ENCODE results near the gene ARV1. TPM values are rescaled to one million over a fixed set of nuclear protein-coding genes. Genes with fewer than 3 reads are reported as not detected.
"Not testable (repeated sequence)": the region's sequence is repeated elsewhere in the genome, so short reads cannot be mapped to it uniquely, and the experiment has no call there.

ARV1 gene
- total RNA-seq, 1 experiment from 2014 or later: 17.1 TPM

- Mint-ChIP-seq H3K9me3 (ENCODE audit: low read depth, unreplicated experiment) (peaks cover 10% of the 10 kb centered on the region), H3K4me3 (ENCODE audit: low read depth, unreplicated experiment) (no peak overlapping the region), H3K36me3 (ENCODE audit: insufficient read depth, unreplicated experiment) (peaks cover 14% of the 10 kb centered on the region), H3K4me1 (ENCODE audit: low read depth, unreplicated experiment) (no peaks in the 10 kb centered on the region), H3K27me3 (ENCODE audit: unreplicated experiment) (no peaks in the 10 kb centered on the region), H3K27ac (ENCODE audit: unreplicated experiment) (no peak overlapping the region)
- no TSS peak for BruUV-seq (replicated peaks)
- no peak for DNase-seq
- CTCF ChIA-PET: no interaction called here
- no peak for TF ChIP-seq CTCF (IDR thresholded peaks at IDR 0.05; ENCODE audit: unreplicated experiment)
- intact Hi-C loops (cut with micrococcal nuclease; ENCODE audit: unreplicated experiment): no loop called here
Measured at GRCh38 chr1:231000639-231001038, 21.7 kb downstream of the ARV1 start.

- no peak overlapping the region for H3K4me3 Mint-ChIP-seq (ENCODE audit: low read depth, unreplicated experiment)
- TF ChIP-seq CTCF (IDR thresholded peaks at IDR 0.05; ENCODE audit: unreplicated experiment): no peak
- H3K9me3 Mint-ChIP-seq (ENCODE audit: low read depth, unreplicated experiment): peaks cover 10% of the 10 kb centered on the region
- CTCF ChIA-PET: interaction anchor here (0.6 kb wide), 1 partner anchor 535 kb away, joined by 3 read pairs; no protein-coding TSS in a partner anchor
- H3K27ac Mint-ChIP-seq (ENCODE audit: unreplicated experiment): no peak overlapping the region
- H3K36me3 Mint-ChIP-seq (ENCODE audit: insufficient read depth, unreplicated experiment): peaks cover 14% of the 10 kb centered on the region
- no peak for DNase-seq
- intact Hi-C loops (cut with micrococcal nuclease; ENCODE audit: unreplicated experiment): no loop called here
- no TSS peak for BruUV-seq (replicated peaks)
- no peaks in the 10 kb centered on the region for H3K4me1 Mint-ChIP-seq (ENCODE audit: low read depth, unreplicated experiment)
- H3K27me3 Mint-ChIP-seq (ENCODE audit: unreplicated experiment): no peaks in the 10 kb centered on the region
Measured at GRCh38 chr1:231001892-231002291, 23.0 kb downstream of the ARV1 start.

GRCh38 chr1:231007535-231007934 is 28.6 kb downstream of the ARV1 start:
- H3K9me3 Mint-ChIP-seq (ENCODE audit: low read depth, unreplicated experiment); H3K27ac Mint-ChIP-seq (ENCODE audit: unreplicated experiment); intact Hi-C loops (cut with micrococcal nuclease; ENCODE audit: unreplicated experiment); H3K36me3 Mint-ChIP-seq (ENCODE audit: insufficient read depth, unreplicated experiment); DNase-seq; H3K4me1 Mint-ChIP-seq (ENCODE audit: low read depth, unreplicated experiment); H3K27me3 Mint-ChIP-seq (ENCODE audit: unreplicated experiment); CTCF ChIA-PET; H3K4me3 Mint-ChIP-seq (ENCODE audit: low read depth, unreplicated experiment); BruUV-seq (replicated peaks): not testable (repeated sequence)

GRCh38 chr1:231011360-231011759 is 32.5 kb downstream of the ARV1 start:
- no peak for DNase-seq
- Mint-ChIP-seq H3K4me1 (ENCODE audit: low read depth, unreplicated experiment) (no peaks in the 10 kb centered on the region), H3K9me3 (ENCODE audit: low read depth, unreplicated experiment) (no peaks in the 10 kb centered on the region), H3K4me3 (ENCODE audit: low read depth, unreplicated experiment) (no peak overlapping the region), H3K36me3 (ENCODE audit: insufficient read depth, unreplicated experiment) (no peaks in the 10 kb centered on the region), H3K27ac (ENCODE audit: unreplicated experiment) (no peak overlapping the region), H3K27me3 (ENCODE audit: unreplicated experiment) (no peaks in the 10 kb centered on the region)
- intact Hi-C loops (cut with micrococcal nuclease; ENCODE audit: unreplicated experiment): no loop called here
- CTCF ChIA-PET: no interaction called here
- TF ChIP-seq CTCF (IDR thresholded peaks at IDR 0.05; ENCODE audit: unreplicated experiment): no peak
- no TSS peak for BruUV-seq (replicated peaks)

- BruUV-seq (replicated peaks): no TSS peak
- no peaks in the 10 kb centered on the region for H3K4me1 Mint-ChIP-seq (ENCODE audit: low read depth, unreplicated experiment)
- no peak for DNase-seq
- H3K27ac Mint-ChIP-seq (ENCODE audit: unreplicated experiment): no peak overlapping the region
- intact Hi-C loops (cut with micrococcal nuclease; ENCODE audit: unreplicated experiment): no loop called here
- no peaks in the 10 kb centered on the region for H3K9me3 Mint-ChIP-seq (ENCODE audit: low read depth, unreplicated experiment)
- no peaks in the 10 kb centered on the region for H3K36me3 Mint-ChIP-seq (ENCODE audit: insufficient read depth, unreplicated experiment)
- CTCF ChIA-PET: no interaction called here
- H3K4me3 Mint-ChIP-seq (ENCODE audit: low read depth, unreplicated experiment): no peak overlapping the region
- TF ChIP-seq CTCF (IDR thresholded peaks at IDR 0.05; ENCODE audit: unreplicated experiment): no peak
- H3K27me3 Mint-ChIP-seq (ENCODE audit: unreplicated experiment): no peaks in the 10 kb centered on the region
Measured at GRCh38 chr1:231011963-231012362, 33.1 kb downstream of the ARV1 start.

Measured in Calu3 (cell line).